Measurements from ENCODE around the gene CDKN2AIPNL.

The CDKN2AIPNL gene, protein sequence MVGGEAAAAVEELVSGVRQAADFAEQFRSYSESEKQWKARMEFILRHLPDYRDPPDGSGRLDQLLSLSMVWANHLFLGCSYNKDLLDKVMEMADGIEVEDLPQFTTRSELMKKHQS

DNA sequence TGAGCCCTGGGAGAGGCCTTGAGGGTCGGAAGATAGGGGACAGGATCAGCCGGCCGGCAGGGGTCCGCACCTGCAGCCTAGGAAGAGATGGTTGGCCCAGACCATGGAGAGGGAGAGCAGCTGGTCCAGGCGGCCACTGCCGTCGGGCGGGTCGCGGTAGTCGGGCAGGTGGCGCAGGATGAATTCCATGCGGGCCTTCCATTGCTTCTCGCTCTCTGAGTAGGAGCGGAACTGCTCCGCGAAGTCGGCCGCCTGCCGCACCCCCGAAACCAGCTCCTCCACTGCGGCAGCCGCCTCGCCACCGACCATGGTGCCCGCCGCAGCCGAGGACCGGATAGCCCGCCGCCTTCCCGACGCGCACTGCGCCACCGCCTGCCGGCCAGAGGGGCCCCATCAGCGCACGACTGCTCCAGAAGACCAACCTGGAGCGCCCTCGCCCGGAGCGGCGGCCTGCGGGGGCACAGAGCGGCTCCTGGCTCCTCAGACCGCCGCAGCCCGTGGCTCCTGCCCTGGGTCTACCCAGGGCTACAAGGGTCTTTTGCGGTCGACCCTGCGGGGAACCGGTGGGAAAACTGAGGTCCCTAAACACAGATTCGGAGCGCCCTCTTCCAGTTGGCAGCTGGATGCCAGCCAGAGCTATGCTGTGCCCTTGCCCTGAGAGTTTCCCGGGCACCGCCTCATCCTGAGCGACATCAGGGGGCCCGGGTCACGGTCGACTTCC is at the start of gene CDKN2AIPNL:
CDKN2AIPNL (minus strand) TSS at position 336 of the 721 bp plus-strand sequence; CDS start at position 309, 27 bp downstream.
- peak; percentile 73 for DNase-seq

DNA sequence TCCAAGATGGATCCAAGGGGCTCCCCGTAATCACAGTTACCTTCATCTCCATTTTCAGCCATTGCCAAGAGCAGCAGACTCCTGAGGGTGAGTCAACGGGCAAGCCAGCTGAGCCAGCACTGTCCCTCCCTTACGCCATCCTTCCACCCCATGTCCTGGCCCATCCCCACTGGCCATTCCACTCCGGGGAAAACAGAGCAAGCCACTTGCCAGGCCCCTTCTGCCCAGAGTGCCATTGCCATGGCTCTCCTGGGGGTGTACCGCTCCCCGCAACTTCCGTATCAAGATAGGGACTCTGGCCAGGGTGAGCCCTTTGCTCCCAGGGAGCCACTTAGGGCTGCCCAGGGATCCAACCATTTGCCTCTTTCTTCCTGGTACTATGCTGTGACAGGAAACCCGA is 48.9 kb upstream of the CDKN2AIPNL start:
- DNase-seq, result no peak

DNA sequence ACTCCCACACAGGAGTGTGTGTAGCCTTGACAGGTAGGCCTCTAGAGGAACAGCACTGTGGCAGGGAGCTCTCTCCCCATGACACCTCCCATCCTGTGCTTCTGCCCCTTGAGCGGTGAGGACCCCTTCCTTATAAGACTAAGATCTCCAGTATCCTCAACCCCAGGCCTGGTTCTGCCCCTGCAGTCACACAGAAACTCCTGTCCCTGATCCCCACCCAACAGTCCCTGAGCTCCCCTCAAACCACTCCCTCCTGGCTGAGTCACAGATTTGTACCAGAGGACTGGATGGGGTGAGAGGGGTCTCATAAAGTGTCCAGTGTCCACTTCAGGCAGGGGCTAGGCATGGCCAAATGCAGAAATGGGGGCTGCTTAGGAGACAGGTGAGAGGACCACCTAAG is 47.8 kb upstream of the CDKN2AIPNL start:
- DNase-seq, result no peak

DNA sequence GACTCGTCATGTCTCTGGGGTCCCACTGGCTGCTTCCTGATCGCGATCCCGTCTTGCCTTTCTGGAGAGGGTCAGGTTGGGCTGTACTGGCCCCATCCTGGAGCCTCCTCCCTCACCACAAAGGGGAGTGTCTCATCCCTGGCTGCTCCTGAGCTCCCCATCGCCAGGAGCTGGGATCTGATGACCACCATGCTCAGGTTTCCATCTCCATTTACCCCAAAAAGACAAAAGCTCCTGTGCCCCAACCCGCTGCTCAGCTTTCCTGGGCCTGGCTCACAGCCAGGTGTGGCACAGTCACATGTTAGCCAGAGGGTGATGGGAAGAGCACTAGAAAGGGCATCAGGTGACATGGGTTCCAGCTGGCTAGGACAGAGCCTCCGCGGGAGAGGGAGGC is 47.3 kb upstream of the CDKN2AIPNL start:
- DNase-seq, result no peak

DNA sequence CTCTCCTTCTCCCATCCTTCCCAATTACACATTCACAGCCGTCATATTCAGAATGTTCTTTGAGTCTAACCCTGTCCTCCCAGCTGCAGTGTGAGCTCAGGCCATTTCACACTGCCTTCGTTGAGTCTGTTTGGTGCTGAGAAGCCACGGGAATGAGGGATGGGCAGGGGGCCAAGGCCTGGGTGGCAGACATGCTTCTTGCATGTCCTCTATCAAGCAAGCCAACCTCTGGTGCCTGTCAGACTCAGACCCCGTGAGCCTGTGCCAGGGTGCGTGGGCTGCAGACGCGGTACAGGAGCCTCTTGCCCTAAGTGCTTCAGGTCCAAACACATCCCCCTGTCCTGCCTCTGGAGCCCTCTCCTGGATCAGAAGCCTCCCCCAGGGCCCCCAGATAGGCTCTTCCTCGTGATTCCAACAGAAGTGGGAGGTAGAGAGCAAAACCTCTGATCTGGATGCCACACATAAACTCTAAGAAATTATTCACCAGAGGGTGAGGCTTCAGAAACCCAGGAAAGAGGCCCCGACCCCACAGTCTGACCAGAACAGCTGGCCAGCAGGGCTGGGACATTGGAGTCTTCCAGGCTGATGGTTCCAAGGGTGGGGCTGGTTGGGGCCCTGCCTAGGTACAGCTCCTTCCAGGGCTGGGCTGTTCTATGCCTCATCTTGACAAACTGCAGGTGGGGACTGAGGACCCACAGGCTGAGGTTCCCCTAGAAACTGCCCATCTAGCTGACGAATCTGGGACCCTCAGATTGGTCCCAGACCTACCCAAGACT is 46.7 kb upstream of the CDKN2AIPNL start:
- DNase-seq, result no peak

DNA sequence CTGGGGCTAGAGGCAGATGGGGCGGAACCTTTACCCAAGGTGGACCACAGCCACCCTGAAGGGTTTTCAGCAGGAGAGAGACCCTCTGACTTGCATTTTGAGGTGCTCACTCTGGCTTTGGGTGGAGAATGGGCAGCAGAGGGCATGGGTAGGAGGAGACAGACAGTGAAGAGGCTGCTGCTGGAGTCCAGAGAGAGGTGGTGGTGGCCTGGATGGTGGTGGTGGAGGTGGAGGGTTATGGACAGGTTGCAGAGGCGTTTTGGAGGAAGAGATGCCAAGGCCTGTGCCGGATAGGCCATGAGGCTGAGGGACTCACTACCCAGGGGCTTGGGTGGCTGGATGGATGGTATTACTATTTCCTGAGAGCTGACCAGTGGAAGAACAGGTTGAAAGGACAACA is 46.1 kb upstream of the CDKN2AIPNL start:
- DNase-seq, result no peak

DNA sequence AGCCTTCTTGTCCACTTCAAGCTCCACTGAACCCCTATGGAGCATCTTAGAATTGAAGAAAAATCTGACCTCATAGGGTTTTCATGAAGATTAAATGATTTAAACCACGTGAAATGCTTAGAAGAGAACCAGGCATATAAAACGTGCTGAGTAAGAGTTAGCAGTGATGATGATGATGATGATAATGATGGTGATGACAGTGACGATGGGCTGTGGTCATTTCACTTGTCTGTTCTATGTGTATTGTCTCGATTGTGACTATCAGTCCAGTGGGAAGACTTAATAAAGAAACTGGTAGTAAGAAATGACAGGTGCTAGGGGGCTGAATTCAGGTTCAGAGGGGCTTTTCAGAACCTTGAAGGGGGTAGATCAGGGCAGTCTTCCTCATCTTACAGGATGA is 45.1 kb upstream of the CDKN2AIPNL start:
- no peak for DNase-seq

DNA sequence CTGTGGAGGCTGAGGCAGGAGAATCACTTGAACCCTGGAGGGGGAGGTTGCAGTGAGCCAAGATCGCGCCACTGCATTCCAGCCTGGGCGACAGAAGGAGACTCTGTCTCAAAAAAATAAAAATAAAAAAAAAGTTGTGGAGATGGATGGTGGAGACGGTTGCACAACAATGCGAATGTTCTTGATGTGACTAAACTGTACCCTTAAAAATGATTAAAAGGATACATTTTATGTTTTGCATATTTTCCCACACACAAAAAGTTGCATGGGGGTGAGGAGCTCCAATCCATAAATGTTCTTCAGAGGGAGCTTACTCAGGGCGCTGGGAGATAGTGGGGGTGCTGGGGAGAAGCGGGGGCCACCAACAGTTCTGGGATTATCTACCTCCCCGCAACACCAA is 43.8 kb upstream of the CDKN2AIPNL start:
- DNase-seq, result no peak

DNA sequence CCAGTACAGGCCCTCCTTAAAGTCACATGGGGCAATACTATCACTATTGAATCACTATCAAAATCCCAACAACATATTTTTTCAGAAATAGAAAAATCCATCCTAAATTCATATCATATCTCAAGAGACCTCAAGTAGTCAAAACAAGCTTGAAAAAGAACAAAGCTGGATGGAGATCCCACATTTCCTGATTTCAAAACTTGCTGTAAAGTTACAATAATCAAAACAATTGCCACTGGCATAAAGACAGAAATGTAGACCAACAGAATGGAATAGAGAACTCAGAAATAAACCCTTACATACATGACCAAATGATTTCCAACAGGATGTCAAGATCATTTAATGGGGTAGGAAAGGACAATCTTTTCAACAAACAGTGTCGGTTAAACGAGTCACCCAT is 41.3 kb upstream of the CDKN2AIPNL start:
- no peak for DNase-seq

DNA sequence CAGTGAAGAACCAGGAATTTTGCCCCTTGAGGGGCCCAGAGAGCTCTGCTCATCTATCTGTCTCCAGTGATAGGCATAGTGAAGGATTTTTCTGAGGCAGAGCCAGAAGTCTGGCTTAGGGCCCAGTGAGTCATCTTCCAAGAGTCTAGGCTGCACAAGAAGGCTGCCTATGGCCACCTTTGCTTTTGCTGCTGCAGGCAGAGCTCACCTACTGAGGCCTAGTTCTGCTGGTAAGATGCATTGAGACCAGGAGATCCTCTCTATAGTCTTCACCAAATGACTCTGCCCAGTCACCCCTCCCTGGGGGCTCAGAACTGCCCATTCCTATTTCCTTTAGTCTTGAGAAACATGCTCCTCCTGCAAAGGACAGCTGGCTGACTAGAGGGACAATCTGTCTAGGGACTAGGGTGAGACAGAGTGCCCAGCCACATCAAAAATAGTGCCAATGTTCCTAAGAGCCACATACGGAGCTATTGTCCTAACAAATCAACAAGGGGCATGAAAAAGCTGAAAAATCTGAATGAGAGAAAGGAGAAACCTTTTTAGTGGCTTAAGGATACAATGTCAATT is 40.3 kb upstream of the CDKN2AIPNL start:
- DNase-seq, result no peak

DNA sequence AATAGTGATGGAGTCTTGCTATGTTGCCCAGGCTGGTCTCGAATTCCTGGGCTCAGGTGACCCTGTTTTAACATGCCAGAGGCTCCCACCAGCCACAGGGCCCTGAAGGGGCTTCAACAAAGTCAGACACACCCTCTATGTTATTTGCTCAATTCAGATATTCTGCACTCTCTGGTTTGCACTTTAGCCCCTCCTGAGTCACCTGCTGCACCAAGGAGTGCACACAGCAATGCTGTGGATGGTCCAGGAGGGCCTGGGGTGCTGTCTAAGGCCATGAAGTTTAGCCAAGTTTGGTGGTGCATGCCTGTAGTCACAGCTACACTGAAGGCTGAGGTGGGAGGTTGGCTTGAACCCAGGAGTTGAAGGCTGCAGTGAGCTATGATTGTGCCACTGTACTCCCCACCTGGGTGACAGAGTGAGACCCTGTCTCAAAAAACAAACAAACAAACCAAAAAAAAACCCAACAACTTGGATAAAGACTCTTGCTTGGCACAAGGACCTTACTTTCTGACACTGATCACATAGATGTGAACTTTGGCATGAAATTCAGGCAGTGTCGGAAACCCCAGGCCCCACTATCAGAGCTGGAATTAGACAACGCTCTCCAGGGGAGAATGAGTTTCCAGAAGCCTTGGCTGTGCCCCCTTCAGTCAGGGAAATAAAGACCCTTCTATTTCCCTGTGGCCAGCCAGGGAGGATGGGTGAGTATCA is 39.7 kb upstream of the CDKN2AIPNL start:
- no peak for DNase-seq

DNA sequence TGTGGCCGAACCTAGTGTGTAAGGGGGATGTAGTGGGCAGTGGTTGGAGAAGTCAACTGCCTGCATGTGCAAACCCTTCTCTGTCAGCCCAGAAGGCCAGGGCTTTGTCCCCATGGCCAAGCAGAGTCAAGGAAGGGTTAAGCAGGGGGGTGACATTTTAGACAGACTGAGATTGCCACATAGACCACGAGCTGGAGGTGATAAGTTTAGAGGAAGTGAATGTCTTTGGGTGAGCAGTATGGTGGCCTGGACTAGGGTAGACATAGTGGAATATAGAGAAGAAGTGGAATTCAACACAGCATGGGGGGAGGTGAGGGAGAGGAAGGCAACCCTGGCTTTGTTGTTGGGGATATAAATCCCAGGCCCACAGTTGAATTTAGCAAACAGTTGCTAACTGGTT is 38.7 kb upstream of the CDKN2AIPNL start:
- DNase-seq, result peak; percentile 78

DNA sequence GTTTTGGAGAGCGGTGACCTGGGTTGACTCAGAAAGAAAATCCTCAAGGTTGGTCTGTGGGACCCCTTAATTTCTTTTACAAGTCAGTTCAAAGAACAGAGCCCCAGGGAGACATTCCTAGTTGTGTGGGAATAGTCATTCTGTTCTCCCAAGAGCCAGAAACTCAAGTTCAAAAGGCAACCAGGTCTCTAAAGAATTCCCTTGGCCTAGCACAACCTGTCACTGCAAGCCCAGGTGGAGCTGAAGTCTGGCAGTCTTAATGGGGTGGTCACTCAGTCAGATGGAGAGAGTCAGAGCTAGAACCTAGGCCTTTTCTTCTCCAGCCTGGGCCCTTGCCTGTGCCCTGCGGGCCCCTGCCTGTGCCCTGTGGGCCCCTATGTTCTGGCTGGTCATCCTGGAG is 37.5 kb upstream of the CDKN2AIPNL start:
- DNase-seq, result no peak

DNA sequence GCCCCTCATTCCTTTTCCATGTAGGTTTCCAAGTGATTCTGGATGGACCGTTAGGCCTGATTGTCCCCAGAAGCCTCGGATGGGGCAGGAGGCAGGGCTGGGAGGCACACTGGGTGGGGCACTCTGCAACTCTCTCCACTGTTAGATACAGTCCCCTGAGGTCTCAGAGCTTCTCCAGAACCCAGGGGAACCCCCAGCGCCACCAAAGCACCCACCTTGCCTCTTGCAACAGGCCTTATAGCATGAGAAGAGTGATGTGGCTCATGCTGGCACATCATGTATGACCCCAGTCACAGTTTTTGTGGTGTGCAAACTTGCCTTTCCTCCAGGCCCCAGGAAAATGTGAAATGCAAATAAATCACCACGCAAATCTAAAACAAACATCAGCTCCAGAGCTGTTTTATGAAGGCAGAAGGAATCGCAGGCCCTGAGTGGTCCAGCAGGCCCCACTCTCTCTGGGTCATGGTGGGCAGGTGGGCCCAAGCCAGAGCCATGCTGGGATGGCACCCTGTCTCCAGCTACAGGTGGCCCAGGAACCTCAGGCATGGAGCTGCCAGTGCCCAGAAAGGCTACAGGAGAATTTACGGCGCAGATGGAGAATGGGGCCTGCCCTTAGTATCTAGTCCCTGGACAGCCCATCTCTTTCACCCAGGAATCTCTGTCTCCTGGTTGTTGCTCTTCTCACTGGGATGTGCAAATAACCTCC is 36.3 kb upstream of the CDKN2AIPNL start:
- DNase-seq, result no peak

DNA sequence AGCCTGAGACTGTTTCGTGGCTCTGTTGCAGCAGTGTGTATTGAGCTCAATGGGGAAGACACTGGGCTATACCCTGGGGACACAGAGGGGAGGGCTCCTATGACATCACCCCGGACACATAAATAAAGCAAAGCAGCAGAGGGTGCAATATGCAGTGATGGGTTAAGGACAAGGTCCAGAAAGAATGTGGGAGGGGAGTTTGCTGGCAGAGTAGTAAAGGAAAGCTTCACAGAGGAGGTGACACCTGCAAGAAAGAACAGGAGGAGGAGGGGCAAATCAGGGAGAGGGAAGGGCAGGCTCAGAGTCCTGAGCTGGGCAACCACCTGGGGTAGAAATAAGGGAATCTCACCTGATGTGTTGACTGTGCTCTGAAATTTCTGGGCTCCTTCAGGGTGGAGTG is 35.3 kb upstream of the CDKN2AIPNL start:
- DNase-seq, result no peak

DNA sequence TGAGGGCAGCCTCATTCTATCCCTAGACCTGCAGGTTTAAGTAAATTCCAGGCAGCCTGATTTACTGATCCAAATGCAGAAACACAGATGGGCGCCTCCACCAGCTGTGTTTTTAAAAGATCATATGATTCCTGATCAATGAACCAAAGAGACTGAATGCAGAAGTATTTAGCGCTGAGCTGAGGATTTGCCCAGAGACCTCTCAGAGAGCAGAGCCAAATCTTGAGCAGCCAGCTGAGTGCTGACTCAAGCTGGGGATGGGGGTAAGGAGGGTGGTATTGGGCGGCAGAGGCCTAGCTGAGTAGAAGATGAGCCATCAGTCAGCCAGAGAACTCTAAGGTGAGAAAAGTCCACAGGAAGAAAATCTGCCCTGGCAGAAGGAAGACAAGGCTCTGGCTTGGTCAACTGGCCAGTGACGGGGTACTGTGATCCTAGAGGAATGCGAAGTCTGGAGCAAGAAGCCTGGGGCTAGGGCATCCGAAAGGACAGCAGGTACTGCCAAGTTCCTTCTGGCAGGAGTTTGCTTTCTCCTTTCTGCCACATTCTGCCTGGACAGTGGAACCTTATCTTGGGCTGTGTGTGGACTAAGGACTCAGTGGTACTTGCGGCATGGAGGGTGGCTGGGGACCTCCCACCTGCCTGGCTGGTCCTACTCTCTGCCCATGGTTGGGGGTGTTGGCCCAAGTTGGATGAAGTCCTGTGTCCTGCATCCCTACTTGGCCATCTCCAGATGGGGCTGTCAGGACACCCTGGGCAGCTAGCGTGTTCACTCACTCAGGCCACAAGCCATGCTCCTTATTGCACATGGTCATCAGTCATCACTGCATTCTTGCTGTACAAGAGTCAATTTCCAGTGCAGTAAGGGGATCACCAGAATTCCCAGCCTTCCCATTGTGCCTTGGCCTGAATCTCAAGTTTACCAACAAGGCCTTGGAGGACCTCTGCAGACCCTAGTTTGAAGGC is 34.5 kb upstream of the CDKN2AIPNL start:
- DNase-seq, result no peak

DNA sequence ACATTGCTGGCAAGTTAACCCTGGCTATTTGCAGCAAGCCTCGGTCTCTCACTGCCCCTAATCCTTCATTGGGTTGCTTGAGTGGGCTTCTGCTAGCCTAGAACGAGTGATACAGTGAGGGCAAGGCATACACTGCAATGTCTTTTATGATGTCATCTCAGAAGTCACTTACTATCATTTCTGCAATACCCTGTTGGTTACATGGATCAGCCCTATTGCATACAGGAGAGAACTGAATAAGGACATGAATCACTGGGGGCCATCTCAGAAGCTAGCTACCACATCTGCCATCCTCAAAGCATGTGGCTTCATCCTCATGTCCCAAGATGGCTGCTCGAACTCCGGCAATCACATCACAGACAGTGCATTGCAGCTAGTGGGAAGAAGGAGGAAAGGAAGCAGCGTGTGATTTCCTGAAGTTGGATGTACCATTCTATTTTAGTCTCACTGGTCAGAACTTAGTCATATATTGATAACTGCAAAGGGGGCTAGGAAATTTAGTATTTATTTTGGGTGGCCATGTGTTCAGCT is 33.3 kb upstream of the CDKN2AIPNL start:
- DNase-seq, result peak; percentile 33

DNA sequence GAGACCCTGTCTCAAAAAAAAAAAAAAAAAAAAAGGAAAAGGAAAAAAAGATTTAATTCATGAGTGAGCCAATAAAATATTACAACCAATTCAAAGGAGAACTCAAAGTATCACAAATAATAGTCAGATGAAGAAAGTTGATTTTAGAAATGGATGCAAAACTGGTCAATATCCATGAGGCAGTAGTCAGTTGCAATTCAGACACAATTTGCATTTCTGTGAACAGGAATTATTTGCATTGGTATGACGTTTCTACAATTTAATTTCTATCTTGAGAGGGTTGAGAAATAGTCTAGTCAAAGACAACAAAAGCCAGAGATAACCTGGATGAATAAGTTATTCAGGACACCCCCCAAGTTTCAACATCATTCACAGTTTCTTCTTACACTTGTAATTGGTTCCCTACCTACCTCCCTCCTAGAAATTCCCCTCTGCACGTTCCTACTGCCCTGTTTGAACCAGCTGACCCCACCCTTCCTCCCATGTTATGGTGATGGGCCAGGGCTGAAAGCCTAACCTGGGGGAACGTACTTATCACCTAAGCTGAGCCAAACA is 28.6 kb upstream of the CDKN2AIPNL start:
- DNase-seq, result no peak

DNA sequence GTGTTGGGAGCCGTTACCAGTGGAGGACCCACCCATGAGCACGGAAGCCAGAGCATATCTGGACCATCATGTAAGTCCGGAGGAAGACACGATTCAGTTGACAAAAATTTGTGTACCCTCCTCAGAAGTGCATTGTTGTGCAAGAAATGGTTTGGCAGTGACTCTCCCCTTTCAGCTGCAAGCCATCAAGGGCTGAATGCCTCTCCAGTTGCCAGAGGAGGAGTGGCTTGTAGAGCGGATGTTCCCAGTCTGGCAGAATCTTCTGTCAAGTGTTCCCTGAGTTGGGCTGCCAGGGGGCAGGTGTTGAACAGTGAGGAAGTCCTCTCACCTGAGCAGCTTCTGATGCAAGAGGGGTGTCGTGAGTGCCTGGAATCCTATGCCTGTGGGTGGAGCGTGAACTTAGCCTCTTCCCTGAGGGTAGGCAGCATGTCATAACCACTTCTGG is 27.6 kb upstream of the CDKN2AIPNL start:
- DNase-seq, result no peak

DNA sequence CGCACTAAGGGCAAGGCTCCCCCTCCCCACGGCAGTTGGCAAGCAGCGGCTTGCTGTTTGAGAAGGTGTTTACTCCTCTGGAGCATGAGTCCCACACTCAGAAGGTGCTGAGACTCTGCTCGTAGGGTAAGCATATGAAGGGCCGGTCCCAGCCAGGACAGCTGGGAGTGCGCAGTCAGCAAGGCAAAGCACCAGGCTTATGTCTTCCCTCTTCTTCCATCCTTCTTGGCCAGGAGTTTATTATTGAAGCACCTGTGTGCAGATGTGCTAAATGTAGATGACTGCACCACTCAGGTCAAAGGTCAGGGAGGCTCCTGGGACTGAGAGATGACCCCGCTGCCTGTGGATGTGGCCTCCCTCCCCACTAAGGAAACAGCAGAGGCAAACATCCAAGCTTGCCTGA is 27.0 kb upstream of the CDKN2AIPNL start:
- no peak for DNase-seq
